ENCODE data around the gene CCNF.

Gene CCNF

GRCh38 chr16:2458887-2459646 is 29.8 kb downstream of the CCNF start:
- DNase-seq: no peak

GRCh38 chr16:2459647-2460390 is 30.6 kb downstream of the CCNF start, which contains the start of gene TEDC2:
Gene TEDC2, plus strand, starts transcription at chr16:2460109. Its CDS starts 36 bp downstream, at chr16:2460145.
- DNase-seq: peak; percentile 98

- DNase-seq: no peak
These were observed 31.1 kb downstream of the CCNF start for GRCh38 chr16:2460391-2460713.

DNA sequence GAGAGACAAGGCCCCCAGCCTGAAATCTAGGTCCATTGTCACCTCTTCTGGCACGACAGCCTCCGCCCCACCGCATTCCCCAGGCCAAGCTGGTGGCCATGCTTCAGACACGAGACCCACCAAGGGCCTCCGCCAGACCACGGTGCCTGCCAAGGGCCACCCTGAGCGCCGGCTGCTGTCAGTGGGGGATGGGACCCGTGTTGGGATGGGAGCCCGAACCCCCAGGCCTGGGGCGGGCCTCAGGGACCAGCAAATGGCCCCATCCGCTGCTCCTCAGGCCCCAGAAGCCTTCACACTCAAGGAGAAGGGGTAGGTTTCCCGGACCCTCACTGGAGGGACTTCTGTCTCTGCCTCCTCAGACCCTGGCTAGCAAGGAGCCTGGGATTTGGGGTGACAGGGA is 31.7 kb downstream of the CCNF start:
- DNase-seq: no peak

DNA sequence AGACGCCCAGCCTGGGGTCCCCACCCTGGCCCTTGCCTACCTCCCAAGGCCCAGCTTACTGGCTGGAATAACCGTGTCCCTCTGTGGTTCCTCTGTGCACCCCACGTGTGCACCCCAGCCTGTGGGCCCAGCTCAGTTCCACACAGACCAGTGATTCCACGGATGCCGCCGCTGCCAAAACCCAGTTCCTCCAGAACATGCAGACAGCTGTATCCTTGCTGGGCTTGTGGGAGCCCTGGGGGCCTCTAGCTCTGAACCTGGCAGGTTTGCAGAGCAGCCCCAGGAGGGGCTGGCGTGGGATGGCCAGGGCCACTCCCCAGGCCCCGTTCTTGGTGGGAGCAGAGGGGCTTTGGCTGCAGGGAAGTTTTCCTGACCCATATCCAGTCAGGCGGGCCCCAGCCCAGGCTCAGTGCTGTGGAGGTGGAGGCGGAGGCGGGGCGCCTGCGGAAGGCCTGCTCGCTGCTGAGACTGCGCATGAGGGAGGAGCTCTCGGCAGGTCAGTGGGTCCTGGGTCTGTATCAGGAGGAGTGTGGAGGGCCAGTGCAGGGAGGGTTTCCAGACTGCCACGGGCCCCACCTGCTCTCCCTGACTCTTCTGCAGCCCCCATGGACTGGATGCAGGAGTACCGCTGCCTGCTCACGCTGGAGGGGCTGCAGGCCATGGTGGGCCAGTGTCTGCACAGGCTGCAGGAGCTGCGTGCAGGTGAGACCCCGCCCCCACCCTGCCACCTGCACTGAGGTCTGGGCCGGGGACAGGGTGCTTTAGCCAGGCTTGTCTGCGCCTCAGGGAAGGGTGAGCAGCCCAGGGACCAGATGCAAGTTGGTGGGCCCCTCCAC is 33.0 kb downstream of the CCNF start:
- no peak for DNase-seq

DNA sequence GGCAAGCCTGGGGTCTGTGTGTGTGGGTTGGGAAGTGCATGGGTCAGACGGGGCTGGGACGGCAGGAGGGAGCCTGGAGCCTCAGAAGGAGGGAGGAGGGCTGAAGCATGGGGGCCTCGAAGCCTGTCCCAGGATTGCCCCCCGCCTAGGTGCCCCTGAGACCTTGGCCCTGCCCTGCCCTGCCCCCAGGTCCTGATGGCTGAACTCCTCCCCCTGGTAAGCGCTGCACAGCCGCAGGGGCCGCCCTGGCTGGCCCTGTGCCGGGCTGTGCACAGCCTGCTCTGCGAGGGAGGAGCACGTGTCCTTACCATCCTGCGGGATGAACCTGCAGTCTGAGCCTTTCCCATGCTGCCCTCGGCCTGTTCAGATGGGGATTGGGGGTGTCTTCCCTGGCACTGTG is 35.1 kb downstream of the CCNF start:
- no peak for DNase-seq

GRCh38 chr16:2465653-2466415 is 36.6 kb downstream of the CCNF start:
- no peak for DNase-seq

- DNase-seq: no peak
These were observed 37.6 kb downstream of the CCNF start for GRCh38 chr16:2466667-2467527.

- DNase-seq: no peak
These were observed 38.4 kb downstream of the CCNF start for GRCh38 chr16:2467528-2468232.

- DNase-seq: no peak
These were observed 39.0 kb downstream of the CCNF start for GRCh38 chr16:2468233-2468724.

- no peak for DNase-seq
These were observed 39.6 kb downstream of the CCNF start for GRCh38 chr16:2468725-2469398.

GRCh38 chr16:2469399-2470233 is 40.4 kb downstream of the CCNF start:
- DNase-seq: no peak

GRCh38 chr16:2470234-2470601 is 41.0 kb downstream of the CCNF start:
- no peak for DNase-seq

GRCh38 chr16:2470603-2471015 is 41.4 kb downstream of the CCNF start:
- no peak for DNase-seq

DNA sequence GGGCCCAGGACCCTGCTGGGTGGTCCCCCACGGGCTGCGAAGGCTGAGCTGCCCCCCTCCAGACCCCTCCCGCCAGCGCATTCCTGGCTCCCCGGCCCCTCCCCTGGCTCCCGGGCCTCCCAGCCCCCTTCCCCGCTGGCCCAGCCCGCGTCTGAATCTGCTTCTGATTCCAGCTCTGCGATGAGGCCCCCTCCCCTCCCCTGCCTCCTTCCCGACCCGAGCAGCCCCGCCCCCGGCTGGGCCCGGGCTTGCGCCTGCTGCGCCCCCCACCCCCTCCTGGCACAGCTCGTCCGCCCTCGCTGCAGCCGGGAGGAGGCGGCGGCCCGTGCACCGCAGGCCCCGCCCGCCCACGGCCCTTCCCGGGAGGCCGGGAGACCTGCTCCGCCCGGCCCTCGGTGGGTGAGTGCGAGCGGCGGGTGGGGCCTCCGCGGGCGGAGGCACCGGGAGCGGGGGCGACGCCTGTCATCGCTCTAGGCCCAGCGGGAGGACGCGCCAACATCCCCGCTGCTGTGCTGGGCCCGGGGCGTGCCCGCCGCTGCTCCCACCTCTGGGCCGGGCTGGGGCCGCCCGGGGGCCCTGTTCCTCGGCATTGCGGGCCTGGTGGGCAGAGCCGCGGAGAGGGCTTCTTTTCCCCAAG is 41.9 kb downstream of the CCNF start, which contains the start of gene NTN3:
NTN3 (plus strand) TSS at position 282 of the 637 bp plus-strand sequence. CDS start 405 bp downstream, outside the sequence.
- no peak for DNase-seq

DNA sequence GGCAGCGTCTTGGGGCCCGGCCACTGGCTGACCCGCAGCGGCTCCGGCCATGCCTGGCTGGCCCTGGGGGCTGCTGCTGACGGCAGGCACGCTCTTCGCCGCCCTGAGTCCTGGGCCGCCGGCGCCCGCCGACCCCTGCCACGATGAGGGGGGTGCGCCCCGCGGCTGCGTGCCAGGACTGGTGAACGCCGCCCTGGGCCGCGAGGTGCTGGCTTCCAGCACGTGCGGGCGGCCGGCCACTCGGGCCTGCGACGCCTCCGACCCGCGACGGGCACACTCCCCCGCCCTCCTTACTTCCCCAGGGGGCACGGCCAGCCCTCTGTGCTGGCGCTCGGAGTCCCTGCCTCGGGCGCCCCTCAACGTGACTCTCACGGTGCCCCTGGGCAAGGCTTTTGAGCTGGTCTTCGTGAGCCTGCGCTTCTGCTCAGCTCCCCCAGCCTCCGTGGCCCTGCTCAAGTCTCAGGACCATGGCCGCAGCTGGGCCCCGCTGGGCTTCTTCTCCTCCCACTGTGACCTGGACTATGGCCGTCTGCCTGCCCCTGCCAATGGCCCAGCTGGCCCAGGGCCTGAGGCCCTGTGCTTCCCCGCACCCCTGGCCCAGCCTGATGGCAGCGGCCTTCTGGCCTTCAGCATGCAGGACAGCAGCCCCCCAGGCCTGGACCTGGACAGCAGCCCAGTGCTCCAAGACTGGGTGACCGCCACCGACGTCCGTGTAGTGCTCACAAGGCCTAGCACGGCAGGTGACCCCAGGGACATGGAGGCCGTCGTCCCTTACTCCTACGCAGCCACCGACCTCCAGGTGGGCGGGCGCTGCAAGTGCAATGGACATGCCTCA is 42.6 kb downstream of the CCNF start:
- DNase-seq: no peak

GRCh38 chr16:2472488-2472864 is 43.2 kb downstream of the CCNF start:
- DNase-seq: no peak
